22Rv1 (cell line): ENCODE data around the gene VDAC1.

ENCODE experiments used
- CTCF ChIP-seq: fragments of 450-650 bp; IDR thresholded peaks from 2 replicates; pipeline ENCODE4 v1.5.1; 2017; ENCODE audit warnings: mild to moderate bottlenecking
- ZFX ChIP-seq: fragments of 450-650 bp; IDR thresholded peaks from 2 replicates; pipeline ENCODE4 v1.6.1; 2017; ENCODE audit warnings: antibody characterized with exemption, borderline replicate concordance

- no peak for TF ChIP-seq CTCF
- no peak for TF ChIP-seq ZFX
These were observed 61.9 kb downstream of the VDAC1 start for GRCh38 chr5:133942614-133943474.
